Activated naive CD4-positive, alpha-beta T cell treated with anti-CD3 and anti-CD28 coated beads, Interleukin-2, amount 50 U/mL, for 72 hours (primary cell): ENCODE measurements around the gene KRT4. TPM values are rescaled to one million over a fixed set of nuclear protein-coding genes. Genes with fewer than 3 reads are reported as not detected.
"Not testable (repeated sequence)": the region's sequence is repeated elsewhere in the genome, so short reads cannot be mapped to it uniquely, and the experiment has no call there.

Experiments
- ATAC-seq, 2 donors: fragments of 150-1000 bp; cut with Tn5 transposase; 2 replicates each; pipeline ENCODE4 v1.10.0; 2021; ENCODE audit warnings: mild to moderate bottlenecking in 2 of 2, moderate library complexity in 2 of 2
- DNase-seq, 2 donors: peaks; one replicate each; pipeline ENCODE4 v3.0.0; 2021 to 2022; ENCODE audit warnings: low spot score in 2 of 2
- H3K27ac Mint-ChIP-seq, 2 donors: one replicate each; pipeline ENCODE4 v1.8.0; 2022; ENCODE audit warnings: mild to moderate bottlenecking in 2 of 2, mixed read lengths in 2 of 2
- H3K36me3 Mint-ChIP-seq, 2 donors: one replicate each; pipeline ENCODE4 v1.8.0; 2022; ENCODE audit warnings: mixed read lengths in 2 of 2
- H3K9me3 Mint-ChIP-seq, 2 donors: one replicate each; pipeline ENCODE4 v1.8.0; 2022; ENCODE audit warnings: mixed read lengths in 2 of 2
- total RNA-seq, 2 donors: library from RNA; stranded (reverse); gene quantifications; one replicate each; pipeline ENCODE4 v1.2.3, GENCODE V29; 2022

Gene KRT4
- total RNA-seq, 2 donors from 2014 or later = not detected

DNA sequence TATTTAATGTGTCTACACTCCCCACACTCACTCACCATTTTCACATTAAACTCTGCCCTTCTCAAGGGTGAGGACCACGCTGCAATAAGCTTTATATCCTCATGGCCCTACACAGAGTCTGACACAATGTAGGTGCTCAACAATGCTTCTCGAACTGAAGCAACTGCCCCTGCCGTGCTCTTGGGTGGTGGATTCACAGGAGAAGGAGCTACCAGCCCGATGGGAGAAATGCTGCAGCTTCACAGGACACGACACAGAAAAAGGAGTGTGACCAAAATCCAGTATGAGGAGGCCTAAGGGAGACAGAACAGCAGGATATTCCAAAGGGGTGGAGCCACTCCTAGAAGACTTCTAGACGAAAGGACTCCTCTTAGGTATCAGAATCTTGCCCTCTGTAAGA lies 11.5 kb downstream of the KRT4 start:
- DNase-seq (no peak), ATAC-seq (no peak)
- no peaks in the 10 kb centered on the region for H3K9me3 Mint-ChIP-seq
- H3K36me3 Mint-ChIP-seq = no peaks in the 10 kb centered on the region
- no peak overlapping the region for H3K27ac Mint-ChIP-seq

- no peak overlapping the region for H3K27ac Mint-ChIP-seq
- no peaks in the 10 kb centered on the region for H3K9me3 Mint-ChIP-seq
- ATAC-seq = no peak
These were observed 12.1 kb downstream of the KRT4 start for GRCh38 chr12:52801773-52802172.

DNA sequence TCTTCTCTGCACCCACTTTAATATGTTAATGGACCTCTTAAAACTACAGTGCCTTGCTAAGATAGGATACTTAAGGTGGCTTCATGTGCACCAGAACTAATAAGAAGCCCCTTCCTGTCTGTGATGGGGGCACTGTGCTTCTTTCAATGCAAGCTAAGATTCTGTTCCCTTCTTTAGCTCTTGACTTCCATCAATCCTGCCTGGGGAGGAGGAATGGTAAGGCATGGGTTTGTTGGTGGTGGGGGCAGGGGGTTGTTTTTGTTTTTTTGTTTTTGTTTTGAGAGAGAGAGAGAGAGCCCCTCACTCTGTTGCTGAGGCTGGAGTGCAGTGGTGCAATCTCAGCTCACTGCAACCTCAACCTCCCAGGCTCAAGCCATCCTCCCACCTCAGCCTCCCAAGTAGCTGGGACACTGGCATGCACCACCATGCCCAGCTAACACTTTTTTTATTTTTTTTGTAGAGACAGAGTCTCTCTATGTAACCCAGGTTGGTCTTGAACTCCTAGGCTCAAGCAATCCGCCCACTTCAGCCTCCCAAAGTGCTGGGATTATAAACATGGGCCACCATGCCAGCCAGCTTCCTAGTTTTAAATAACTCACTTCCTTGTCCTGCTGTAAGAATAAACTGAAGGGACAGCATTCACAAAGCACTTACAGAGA lies 13.5 kb downstream of the KRT4 start:
- Mint-ChIP-seq H3K9me3 (no peaks in the 10 kb centered on the region), H3K27ac (peak overlapping the region; percentile 37 to 52), H3K36me3 (no peaks in the 10 kb centered on the region)
- DNase-seq = no peak
- no peak for ATAC-seq

More at GRCh38 chr12:52801773-52802172, 12.1 kb downstream of the KRT4 start:
- H3K36me3 Mint-ChIP-seq = no peaks in the 10 kb centered on the region
- DNase-seq = no peak

DNA sequence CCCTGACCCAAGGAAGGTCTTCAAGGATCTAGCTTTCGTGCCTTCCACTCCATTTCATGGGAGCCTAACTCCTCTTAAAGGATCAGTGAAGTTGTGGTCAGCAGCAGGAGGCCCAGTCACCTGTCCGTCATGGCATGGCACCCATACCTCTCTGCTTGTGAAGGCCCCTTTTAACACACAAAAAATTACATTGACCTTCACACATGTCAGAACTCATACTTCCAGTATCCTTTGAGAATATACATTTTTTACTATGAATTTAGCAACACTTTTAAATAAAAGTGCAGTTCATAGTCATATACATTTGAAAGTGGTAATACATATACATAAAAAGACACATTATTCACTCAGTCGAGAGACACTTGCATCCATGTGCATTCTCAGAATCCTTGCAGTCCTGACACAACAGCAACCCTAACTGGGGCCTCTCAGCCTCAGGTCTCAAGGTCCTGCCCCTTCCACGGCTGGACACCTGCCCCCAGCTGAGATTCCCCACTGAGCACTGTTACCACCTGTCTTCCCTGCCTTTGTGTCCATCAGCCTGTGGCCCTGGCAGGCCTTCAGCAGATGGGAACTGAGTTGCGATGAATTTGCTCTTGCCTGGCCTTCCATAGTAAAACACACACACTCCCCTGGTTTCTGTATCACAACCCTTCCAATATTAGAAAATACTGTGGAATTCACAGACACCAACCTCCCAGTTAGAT lies 14.3 kb downstream of the KRT4 start:
- H3K27ac Mint-ChIP-seq = no peak overlapping the region
- no peaks in the 10 kb centered on the region for H3K36me3 Mint-ChIP-seq
- ATAC-seq (no peak), DNase-seq (no peak)
- H3K9me3 Mint-ChIP-seq = no peaks in the 10 kb centered on the region

DNA sequence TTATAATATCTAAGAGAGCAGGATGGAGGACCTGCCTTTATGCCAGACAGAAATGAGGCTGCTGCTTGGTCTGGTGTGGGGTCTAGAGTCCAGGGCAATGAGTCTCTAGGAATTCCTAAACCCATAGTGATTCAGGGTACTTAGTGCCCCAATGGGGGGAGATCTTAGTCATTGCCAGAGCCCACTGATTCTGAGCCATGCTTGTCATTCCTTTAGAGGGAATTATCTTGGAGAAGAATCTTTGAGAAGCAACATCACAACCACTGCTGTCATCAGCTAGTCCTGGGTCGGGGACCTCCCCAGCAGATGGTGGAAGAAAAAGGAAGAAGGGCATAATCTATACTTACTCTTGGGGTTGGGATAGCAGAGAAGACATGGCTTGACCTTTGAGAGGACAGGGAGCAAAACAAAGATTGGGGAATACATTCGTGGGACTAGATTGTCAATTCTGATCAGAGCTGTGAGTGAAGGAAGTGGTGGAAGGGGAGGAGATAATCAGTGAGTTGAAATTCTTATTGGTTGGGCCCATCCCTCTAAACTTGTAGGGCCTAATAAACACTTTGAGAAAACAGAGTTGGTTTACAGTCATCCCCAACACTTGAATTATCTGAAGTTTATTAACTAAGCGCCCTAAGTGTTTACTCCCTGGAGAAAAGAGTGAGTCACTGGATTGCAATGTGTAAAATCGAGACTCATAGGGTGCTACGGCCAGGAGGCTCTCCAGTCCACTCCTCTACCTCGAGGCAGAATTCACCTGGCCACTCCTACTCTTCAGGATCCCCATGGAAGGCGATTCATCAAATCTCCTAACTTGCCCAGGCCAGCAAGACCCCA lies 15.0 kb downstream of the KRT4 start:
- DNase-seq (no peak), ATAC-seq (no peak)

DNA sequence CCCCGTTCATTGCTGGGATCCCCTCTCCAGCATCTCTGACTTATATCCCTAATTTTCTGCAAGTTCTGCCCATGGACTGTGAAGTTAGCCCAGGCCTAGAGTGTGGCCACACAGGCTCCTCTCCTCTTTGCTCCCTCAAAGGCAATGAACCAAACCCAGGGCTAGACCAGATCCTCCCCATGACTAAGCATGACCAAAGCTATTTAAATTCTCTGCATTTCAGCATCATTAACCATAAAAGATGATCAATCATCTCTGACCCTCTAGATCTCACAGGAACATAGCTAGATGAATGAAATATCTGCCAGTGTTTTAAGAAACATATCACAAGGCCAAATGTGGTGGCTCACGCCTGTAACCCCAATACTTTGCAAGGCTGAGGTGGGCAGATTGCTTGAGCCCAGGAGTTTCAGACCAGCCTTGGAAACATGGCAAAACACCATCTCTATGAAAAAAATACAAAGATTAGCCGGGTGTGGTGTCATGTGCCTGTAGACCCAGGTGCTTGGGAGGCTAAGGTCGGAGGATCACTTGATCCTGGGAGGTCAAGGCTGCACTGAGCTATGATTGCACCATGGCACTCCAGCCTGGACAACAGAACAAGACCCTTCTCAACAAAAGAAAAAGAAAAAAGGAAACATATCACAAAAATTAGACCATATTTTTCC lies 15.8 kb downstream of the KRT4 start:
- no peak overlapping the region for H3K27ac Mint-ChIP-seq
- no peaks in the 10 kb centered on the region for H3K9me3 Mint-ChIP-seq
- no peak for DNase-seq
- no peak for ATAC-seq
- no peaks in the 10 kb centered on the region for H3K36me3 Mint-ChIP-seq

More for the DNA sequence above, 15.0 kb downstream of the KRT4 start:
- no peaks in the 10 kb centered on the region for H3K9me3 Mint-ChIP-seq
- no peak overlapping the region for H3K27ac Mint-ChIP-seq
- no peaks in the 10 kb centered on the region for H3K36me3 Mint-ChIP-seq

- Mint-ChIP-seq H3K27ac (no peak overlapping the region), H3K36me3 (no peaks in the 10 kb centered on the region), H3K9me3 (no peaks in the 10 kb centered on the region)
- ATAC-seq = no peak
- no peak for DNase-seq
These were observed 16.4 kb downstream of the KRT4 start for GRCh38 chr12:52797529-52797894.

DNA sequence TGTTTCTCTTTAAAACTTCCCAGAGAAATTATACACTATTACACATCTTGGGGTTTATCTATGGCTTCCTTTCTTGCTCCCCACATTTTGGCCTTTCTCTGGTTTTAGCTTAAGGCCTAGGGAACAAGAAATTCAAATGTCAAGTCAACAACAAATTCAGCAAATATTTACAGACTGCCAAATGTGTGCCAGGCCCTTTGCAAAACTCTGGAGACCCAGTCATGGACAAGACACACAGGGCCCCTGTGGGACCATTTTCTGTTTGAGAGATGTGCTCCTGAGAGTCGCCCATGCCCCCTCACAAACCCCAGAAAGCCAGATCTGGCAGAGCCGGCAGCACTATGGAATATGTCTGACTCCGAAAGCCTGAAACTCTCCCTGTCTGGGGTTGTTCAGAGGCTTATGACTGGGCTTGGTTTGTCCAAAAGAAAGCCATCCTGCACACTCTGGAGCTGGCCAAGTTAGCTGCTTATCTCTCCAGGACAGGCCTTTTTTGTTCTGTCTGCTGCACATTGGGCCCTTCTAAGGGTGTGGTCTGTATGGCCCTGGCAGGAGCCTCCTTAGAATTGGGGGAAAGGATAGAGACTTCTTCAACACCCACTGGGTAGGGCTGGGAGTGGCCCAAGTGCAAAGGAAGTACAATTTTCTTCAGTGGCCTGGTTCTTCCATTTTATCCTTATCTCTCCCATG lies 16.9 kb downstream of the KRT4 start:
- Mint-ChIP-seq H3K9me3 (no peaks in the 10 kb centered on the region), H3K36me3 (no peaks in the 10 kb centered on the region), H3K27ac (no peak overlapping the region)
- no peak for DNase-seq
- no peak for ATAC-seq

DNA sequence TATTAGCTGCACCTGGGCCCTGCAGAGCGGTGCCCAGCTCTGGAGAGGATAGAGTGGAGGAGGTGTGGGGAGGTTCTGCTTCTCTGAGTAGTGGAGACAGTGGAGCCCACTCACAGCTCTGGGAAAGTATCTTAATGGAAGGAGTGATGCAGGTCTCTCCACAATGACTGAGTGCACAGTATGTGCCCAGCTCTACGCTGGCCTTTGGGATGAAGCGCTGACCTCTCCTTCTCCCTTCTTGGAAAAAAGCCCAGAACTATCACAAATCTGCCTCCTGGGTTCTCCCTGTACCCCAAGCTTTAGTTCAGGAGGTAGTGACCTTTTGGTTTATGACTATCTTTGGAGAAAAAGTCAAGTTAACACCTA lies 17.5 kb downstream of the KRT4 start:
- H3K36me3 Mint-ChIP-seq = no peaks in the 10 kb centered on the region
- H3K27ac Mint-ChIP-seq = no peak overlapping the region
- no peak for ATAC-seq
- no peak for DNase-seq
- no peaks in the 10 kb centered on the region for H3K9me3 Mint-ChIP-seq

DNA sequence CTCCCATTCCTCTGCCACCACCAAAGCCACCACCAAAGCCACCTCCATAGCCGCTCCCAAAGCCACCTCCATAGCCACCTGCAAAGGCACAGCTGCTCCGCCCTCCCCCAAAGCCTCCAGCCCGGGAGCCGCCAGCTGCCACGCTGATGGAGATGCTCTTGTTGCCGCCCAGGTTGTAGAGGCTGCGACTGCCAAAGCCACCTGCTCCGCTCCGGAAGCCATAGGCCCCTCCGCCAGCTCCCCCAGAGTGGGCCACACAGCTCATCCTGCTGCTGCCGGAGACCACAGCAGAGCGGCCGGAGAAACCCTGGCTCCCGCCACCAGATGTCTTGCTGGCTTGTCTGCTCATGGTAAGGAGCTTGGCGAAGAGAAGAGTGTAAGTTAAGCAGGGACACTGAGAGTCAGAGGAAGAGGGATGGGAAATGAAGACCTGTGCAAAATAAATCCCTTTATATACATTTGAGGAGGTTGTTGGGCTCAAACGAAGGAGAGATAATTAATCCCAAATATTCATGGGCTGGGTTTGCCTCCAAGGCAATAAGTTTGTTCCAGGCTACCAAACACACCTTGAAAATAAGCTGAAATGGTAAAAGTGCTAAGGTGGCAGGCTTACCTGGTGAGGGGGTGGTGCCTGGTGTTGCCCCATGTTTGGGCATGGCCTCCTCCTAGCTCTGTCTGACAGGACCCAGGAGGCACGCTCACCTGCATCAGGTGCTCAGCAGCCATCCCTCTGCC lies 18.1 kb downstream of the KRT4 start, which contains the start of gene KRT3:
KRT3 (minus strand) TSS at position 424 of the 735 bp plus-strand sequence; CDS start at position 349, 75 bp downstream.
- H3K36me3 Mint-ChIP-seq = no peaks in the 10 kb centered on the region
- H3K9me3 Mint-ChIP-seq = no peaks in the 10 kb centered on the region
- no peak for DNase-seq
- no peak within 1 kb of the TSS for H3K27ac Mint-ChIP-seq
- no peak for ATAC-seq

DNA sequence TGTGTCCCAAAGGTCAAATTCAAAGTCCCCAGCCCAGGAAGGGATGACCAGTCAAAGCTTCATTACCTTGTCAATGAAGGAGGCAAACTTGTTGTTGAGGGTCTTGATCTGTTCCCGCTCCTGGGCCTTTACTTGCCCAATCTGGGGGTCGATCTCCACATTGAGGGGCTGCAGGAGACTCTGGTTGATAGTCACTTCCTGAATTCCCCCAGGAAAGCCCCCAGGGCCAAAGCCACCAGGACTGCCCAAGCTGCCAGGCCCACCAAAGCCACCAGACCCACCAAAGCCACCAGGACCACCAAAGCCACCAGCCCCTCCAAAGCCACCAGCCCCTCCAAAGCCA lies 18.6 kb downstream of the KRT4 start:
- not testable (repeated sequence) for DNase-seq, ATAC-seq, H3K27ac Mint-ChIP-seq, H3K36me3 Mint-ChIP-seq, H3K9me3 Mint-ChIP-seq

- Mint-ChIP-seq H3K27ac (no peak overlapping the region), H3K36me3 (no peaks in the 10 kb centered on the region), H3K9me3 (no peaks in the 10 kb centered on the region)
- DNase-seq (no peak), ATAC-seq (peak in 1 of 2 donors; percentile 56)
These were observed 19.2 kb downstream of the KRT4 start for GRCh38 chr12:52794479-52795331.

DNA sequence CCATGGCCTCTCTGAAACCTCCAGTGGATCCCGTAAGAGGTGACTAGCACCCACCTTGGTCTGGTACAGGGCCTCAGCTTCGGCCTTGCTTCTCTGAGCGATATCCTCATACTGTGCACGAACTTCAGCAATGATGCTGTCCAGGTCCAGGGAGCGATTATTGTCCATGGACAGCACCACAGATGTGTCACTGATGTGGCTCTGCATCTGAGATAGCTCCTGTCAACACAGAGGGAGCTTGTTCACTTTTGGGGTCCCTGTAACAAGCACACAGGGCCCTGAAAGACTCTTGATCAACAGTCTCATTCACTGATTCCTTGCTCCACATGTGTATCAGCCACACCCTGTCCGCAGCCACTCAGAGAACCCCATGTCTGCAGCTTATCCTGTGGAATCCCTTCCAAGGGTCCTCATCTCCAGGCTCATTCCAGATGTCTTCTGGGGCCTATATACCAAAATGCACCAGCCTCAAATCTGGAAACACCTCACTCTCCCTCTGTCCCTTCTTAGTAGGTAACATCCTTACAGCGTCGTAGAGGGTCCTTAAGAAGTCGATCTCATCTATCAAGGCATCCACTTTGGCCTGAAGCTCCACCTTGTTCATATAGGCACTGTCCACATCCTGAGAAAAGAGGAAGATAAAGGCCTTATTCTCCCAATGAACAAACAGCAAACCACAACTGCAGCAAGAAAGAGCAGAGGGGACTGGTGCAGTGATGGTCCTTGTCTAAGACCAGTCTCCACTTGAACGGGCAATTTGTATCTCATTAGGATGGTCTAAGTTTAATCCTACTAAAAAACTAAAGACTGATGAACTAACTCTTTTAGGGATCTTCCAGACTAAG lies 21.5 kb downstream of the KRT4 start:
- Mint-ChIP-seq H3K36me3 (no peaks in the 10 kb centered on the region), H3K27ac (no peak overlapping the region), H3K9me3 (no peaks in the 10 kb centered on the region)
- no peak for DNase-seq
- peak in 1 of 2 donors; percentile 4 for ATAC-seq
